Activated gamma-delta T cell treated with Interleukin-2 at 50 U/mL for 16 hours (primary cell): ENCODE results near the gene IFI27L2.

Experiments
- DNase-seq: peaks from one replicate; pipeline ENCODE4 v3.0.0-alpha.2; 2020

Gene IFI27L2

GRCh38 chr14:94121485-94121884, 7.9 kb downstream of the IFI27L2 start:
- DNase-seq, result no peak

- DNase-seq, result no peak
Observed at GRCh38 chr14:94120667-94121340, 8.6 kb downstream of the IFI27L2 start.

- DNase-seq, result no peak
Observed at GRCh38 chr14:94119071-94119470, 10.3 kb downstream of the IFI27L2 start.

GRCh38 chr14:94117856-94118255, 11.5 kb downstream of the IFI27L2 start:
- DNase-seq, result no peak

- DNase-seq, result no peak
Observed at GRCh38 chr14:94116701-94117100, 12.7 kb downstream of the IFI27L2 start.

- DNase-seq, result no peak
Observed at GRCh38 chr14:94115631-94116030, 13.8 kb downstream of the IFI27L2 start.

GRCh38 chr14:94115058-94115591, 14.3 kb downstream of the IFI27L2 start:
- DNase-seq, result no peak

- no peak for DNase-seq
Observed at GRCh38 chr14:94114589-94115057, 14.8 kb downstream of the IFI27L2 start.

- no peak for DNase-seq
Observed at GRCh38 chr14:94113908-94114588, 15.4 kb downstream of the IFI27L2 start.

GRCh38 chr14:94113490-94113889, 15.9 kb downstream of the IFI27L2 start:
- no peak for DNase-seq

GRCh38 chr14:94113073-94113472, 16.3 kb downstream of the IFI27L2 start:
- no peak for DNase-seq

- DNase-seq, result no peak
Observed at GRCh38 chr14:94112513-94113063, 16.8 kb downstream of the IFI27L2 start.

GRCh38 chr14:94111276-94112095, 17.9 kb downstream of the IFI27L2 start:
- DNase-seq, result no peak

GRCh38 chr14:94110552-94111181, 18.7 kb downstream of the IFI27L2 start, which contains the start of gene IFI27:
IFI27 (plus strand) TSS chr14:94110736.
- no peak for DNase-seq

- DNase-seq, result no peak
Observed at GRCh38 chr14:94109915-94110250, 19.5 kb downstream of the IFI27L2 start.

GRCh38 chr14:94104731-94105130, 24.7 kb downstream of the IFI27L2 start:
- DNase-seq, result no peak

- no peak for DNase-seq
Observed at GRCh38 chr14:94103554-94104150, 25.8 kb downstream of the IFI27L2 start.

- DNase-seq, result no peak
Observed at GRCh38 chr14:94102768-94103482, 26.5 kb downstream of the IFI27L2 start.

- DNase-seq, result no peak
Observed at GRCh38 chr14:94101748-94102147, 27.7 kb downstream of the IFI27L2 start.

- DNase-seq, result no peak
Observed at GRCh38 chr14:94100847-94101246, 28.6 kb downstream of the IFI27L2 start.

GRCh38 chr14:94099006-94099405, 30.4 kb downstream of the IFI27L2 start:
- no peak for DNase-seq
